A549 (cell line): ENCODE data around the gene ATP5F1C. TPM values are rescaled to one million over a fixed set of nuclear protein-coding genes. Genes with fewer than 3 reads are reported as not detected.
A peak's percentile ranks its signal among the peaks of the same experiment; 100 is the strongest.

Source experiments
- ATAC-seq, 2 experiments: fragments of 200-7000 bp in 1 of 2; fragments of >200 bp in 1 of 2; cut with Nextera tagmentation in 1 of 2; cut with Tn5 transposase in 1 of 2; 3 replicates each; pipeline versions ENCODE4 v1.8.0 to v1.9.1; 2018 to 2020; ENCODE audit warnings: mild to moderate bottlenecking in 1 of 2, moderate library complexity in 1 of 2
- CTCF ChIA-PET: fragments of 300-600 bp; sonication (Branson Sonifier 250); formaldehyde crosslinking; extraction: SDS; loops from one replicate; lab custom pipeline; 2021; ENCODE audit warnings: antibody characterized with exemption, inconsistent platforms; lab: Yijun Ruan, JAX
- POLR2A ChIA-PET: fragments of 350-600 bp; formaldehyde crosslinking; extraction: SDS; loops from one replicate; lab custom pipeline; 2021; ENCODE audit warnings: antibody characterized with exemption, inconsistent platforms; lab: Yijun Ruan, JAX
- DNase-seq, 2 experiments: peaks; one replicate each; pipeline versions ENCODE4 v3.0.0 to v3.0.0-alpha.2; 2011 to 2016; ENCODE audit warnings: low read depth in 1 of 2, low spot score in 1 of 2
- FAIRE-seq: peaks from 2 replicates; lab custom pipeline; 2011; peaks lifted over from hg19 to GRCh38; lab: Jason Lieb, UNC
- H3K27ac ChIP-seq, 2 experiments: fragments of >200 bp; sonication (Bioruptor Twin); formaldehyde crosslinking; 3 replicates each; pipeline ENCODE4 v1.5.1; 2016 to 2017
- H3K4me1 ChIP-seq: fragments of >200 bp; sonication (Bioruptor Twin); formaldehyde crosslinking; 3 replicates; pipeline ENCODE4 v1.6.1; 2016
- H3K4me2 ChIP-seq: fragments of >200 bp; sonication (Bioruptor Twin); formaldehyde crosslinking; 3 replicates; pipeline ENCODE4 v1.6.1; 2016
- H3K4me3 ChIP-seq: fragments of >200 bp; sonication (Bioruptor Twin); formaldehyde crosslinking; 3 replicates; pipeline ENCODE4 v1.5.1; 2016
- H3K9me3 ChIP-seq: fragments of >200 bp; sonication (Bioruptor Twin); formaldehyde crosslinking; 3 replicates; pipeline ENCODE4 v1.6.1; 2016
- CBX2 ChIP-seq: fragments of 200-600 bp; sonication (generic); IDR thresholded peaks from 2 replicates; pipeline ENCODE4 v1.6.1; 2016; ENCODE audit warnings: low read depth, mild to moderate bottlenecking, borderline replicate concordance
- CHD4 ChIP-seq: fragments of 200-600 bp; sonication (generic); IDR thresholded peaks from 2 replicates; pipeline ENCODE4 v1.6.1; 2016; ENCODE audit warnings: antibody characterized with exemption, mild to moderate bottlenecking, borderline replicate concordance
- CTCF ChIP-seq: fragments of >200 bp; sonication (Bioruptor Twin); formaldehyde crosslinking; IDR thresholded peaks from 3 replicates; pipeline ENCODE4 v1.5.1; 2016
- ESRRA ChIP-seq: fragments of 150-350 bp; IDR thresholded peaks from 2 replicates; pipeline ENCODE4 v1.6.1; 2014; ENCODE audit warnings: mild to moderate bottlenecking, low read length, borderline replicate concordance
- FOXS1 ChIP-seq: fragments of 250-450 bp; sonication (Bioruptor Pico); IDR thresholded peaks from 2 replicates; pipeline ENCODE4 v1.5.0; 2020; ENCODE audit warnings: mild to moderate bottlenecking, moderate library complexity
- HDAC2 ChIP-seq: fragments of 200-600 bp; sonication (generic); IDR thresholded peaks from 2 replicates; pipeline ENCODE4 v1.6.1; 2016
- HOXB5 ChIP-seq: fragments of 250-450 bp; sonication (Bioruptor Pico); IDR thresholded peaks from 2 replicates; pipeline ENCODE4 v1.5.0; 2020; ENCODE audit warnings: mild to moderate bottlenecking, moderate library complexity
- KDM1A ChIP-seq: fragments of 200-600 bp; sonication (generic); IDR thresholded peaks from 2 replicates; pipeline ENCODE4 v1.6.1; 2016; ENCODE audit warnings: low read depth, mild to moderate bottlenecking
- NPAS2 ChIP-seq: fragments of 250-450 bp; sonication (Bioruptor Pico); IDR thresholded peaks from 2 replicates; pipeline ENCODE4 v1.8.0; 2022; ENCODE audit warnings: mild to moderate bottlenecking, moderate library complexity, borderline replicate concordance
- RARB ChIP-seq: fragments of 250-450 bp; sonication (Bioruptor Pico); IDR thresholded peaks from 2 replicates; pipeline ENCODE4 v1.8.0; 2021; ENCODE audit warnings: mild to moderate bottlenecking, moderate library complexity
- TP53 ChIP-seq: fragments of 250-450 bp; sonication (Bioruptor Pico); IDR thresholded peaks from 2 replicates; pipeline ENCODE4 v1.5.0; 2021; ENCODE audit warnings: mild to moderate bottlenecking, moderate library complexity
- USF2 ChIP-seq: fragments of 450-650 bp; IDR thresholded peaks from 2 replicates; pipeline ENCODE4 v1.6.1; 2014; ENCODE audit warnings: antibody characterized with exemption
- ZFP36 ChIP-seq: fragments of 450-650 bp; IDR thresholded peaks from 2 replicates; pipeline ENCODE4 v1.6.1; 2014; ENCODE audit warnings: borderline replicate concordance; ENCODE audit not compliant: partially characterized antibody
- ZNF302 ChIP-seq: fragments of 250-450 bp; sonication (Bioruptor Pico); IDR thresholded peaks from 2 replicates; pipeline ENCODE4 v1.9.0; 2021; ENCODE audit warnings: inconsistent platforms, mild to moderate bottlenecking, moderate library complexity
- WGBS: methylation state at CpG from one replicate; pipeline ENCODE4 v1.1.6; 2017; ENCODE audit errors: missing lambda C conversion rate; 5-methylcytosine and 5-hydroxymethylcytosine counted together
- polyA plus RNA-seq, 4 experiments: library from polyadenylated mRNA; depleted of rRNA in 3 of 4; stranded (reverse); fragments of >200 nt; fragmentation: RNase III in 1 of 4; extraction: RNeasy Plus Mini Kit Qiagen cat#74134 plus additional on column Dnase treatment in 1 of 4; gene quantifications; 2 replicates in 3 of 4; 3 replicates in 1 of 4; pipeline ENCODE4 v1.2.3, GENCODE V29; 2011 to 2017
- TF ChIP-seq, protein P1 (sequence below): IDR thresholded peaks from 2 replicates; pipeline ENCODE4 v1.6.1; 2012
- TF ChIP-seq, protein P2 (sequence below): fragments of 250-450 bp; sonication (Bioruptor Pico); IDR thresholded peaks from 2 replicates; pipeline ENCODE4 v1.5.0; 2021; ENCODE audit warnings: mild to moderate bottlenecking, moderate library complexity, borderline replicate concordance
- TF ChIP-seq, protein P3 (sequence below): fragments of 200-600 bp; sonication (generic); IDR thresholded peaks from 2 replicates; pipeline ENCODE4 v1.6.1; 2016; ENCODE audit warnings: antibody characterized with exemption, mild to moderate bottlenecking, moderate library complexity

Gene ATP5F1C
- polyA plus RNA-seq, 2 of the 4 experiments (the other 2 are of a cell fraction): 447 to 532 TPM

DNA sequence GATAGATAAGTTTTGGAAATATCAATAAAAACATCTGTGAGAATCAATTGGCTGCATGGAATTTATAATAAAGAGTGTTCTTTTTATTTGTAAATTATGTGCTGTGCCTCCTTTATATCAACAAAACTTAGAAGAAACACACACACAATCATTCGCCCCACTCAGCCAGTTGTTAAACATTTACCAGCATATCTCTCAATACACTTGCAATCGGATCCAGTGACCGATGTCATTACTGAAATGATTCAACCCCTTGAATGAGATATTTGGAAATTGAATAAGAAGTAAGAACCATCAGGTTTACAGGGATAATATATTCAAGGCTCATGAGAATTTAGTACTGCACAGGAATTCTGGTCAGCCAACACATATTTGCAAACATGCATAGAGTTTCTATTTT is 65.9 kb downstream of the ATP5F1C start:
- POLR2A ChIA-PET: no interaction called here
- no peak for ATAC-seq

GRCh38 chr10:7855205-7855604 is 67.2 kb downstream of the ATP5F1C start:
- no peak for ATAC-seq

More for the DNA sequence above, 65.9 kb downstream of the ATP5F1C start:
- no peak overlapping the region for H3K4me3 ChIP-seq
- FAIRE-seq (no peak), DNase-seq (no peak)
- WGBS: 22% methylated on average over 3 of the region's 3 CpGs
- peak overlapping the region; percentile 15; the same call in 2 of the 3 replicates for H3K4me2 ChIP-seq
- H3K9me3 ChIP-seq: no peaks in the 10 kb centered on the region
- H3K4me1 ChIP-seq: peaks cover 28% of the 10 kb centered on the region
- CTCF ChIA-PET: interaction anchor here (1.6 kb wide), 1 partner anchor 328 kb away, joined by 4 read pairs; no protein-coding TSS in a partner anchor
- H3K27ac ChIP-seq: no peak overlapping the region
- TF ChIP-seq, protein P1, sequence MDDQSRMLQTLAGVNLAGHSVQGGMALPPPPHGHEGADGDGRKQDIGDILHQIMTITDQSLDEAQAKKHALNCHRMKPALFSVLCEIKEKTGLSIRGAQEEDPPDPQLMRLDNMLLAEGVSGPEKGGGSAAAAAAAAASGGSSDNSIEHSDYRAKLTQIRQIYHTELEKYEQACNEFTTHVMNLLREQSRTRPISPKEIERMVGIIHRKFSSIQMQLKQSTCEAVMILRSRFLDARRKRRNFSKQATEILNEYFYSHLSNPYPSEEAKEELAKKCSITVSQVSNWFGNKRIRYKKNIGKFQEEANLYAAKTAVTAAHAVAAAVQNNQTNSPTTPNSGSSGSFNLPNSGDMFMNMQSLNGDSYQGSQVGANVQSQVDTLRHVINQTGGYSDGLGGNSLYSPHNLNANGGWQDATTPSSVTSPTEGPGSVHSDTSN: no peak
- TF ChIP-seq CTCF: no peak
- TF ChIP-seq CBX2: no peak
- TF ChIP-seq FOXS1: no peak
- no peak for TF ChIP-seq ESRRA
- TF ChIP-seq ZNF302 (CRISPR knock-in tag): no peak
- no peak for TF ChIP-seq KDM1A
- TF ChIP-seq, all 56 proteins: peak for 0

More at GRCh38 chr10:7855205-7855604, 67.2 kb downstream of the ATP5F1C start:
- 94% methylated on average over 4 of the region's 4 CpGs for WGBS
- no peak for DNase-seq
- Histone ChIP-seq H3K4me2 (no peak overlapping the region), H3K9me3 (peaks cover 6% of the 10 kb centered on the region; the same call in 1 of the 3 replicates), H3K4me1 (peaks cover 28% of the 10 kb centered on the region), H3K27ac (no peak overlapping the region), H3K4me3 (no peak overlapping the region)
- CTCF ChIA-PET: interaction anchor here (0.6 to 0.7 kb wide), 2 partner anchors 168 to 217 kb away, joined by 3 to 5 read pairs; no protein-coding TSS in a partner anchor
- no peak for FAIRE-seq
- POLR2A ChIA-PET: no interaction called here
- TF ChIP-seq TP53 (no peak), RARB (CRISPR knock-in tag) (no peak), ZFP36 (no peak), CHD4 (no peak), USF2 (no peak), CBX2 (no peak), HDAC2 (no peak), HOXB5 (CRISPR knock-in tag) (no peak), NPAS2 (no peak)
- TF ChIP-seq, protein P2, sequence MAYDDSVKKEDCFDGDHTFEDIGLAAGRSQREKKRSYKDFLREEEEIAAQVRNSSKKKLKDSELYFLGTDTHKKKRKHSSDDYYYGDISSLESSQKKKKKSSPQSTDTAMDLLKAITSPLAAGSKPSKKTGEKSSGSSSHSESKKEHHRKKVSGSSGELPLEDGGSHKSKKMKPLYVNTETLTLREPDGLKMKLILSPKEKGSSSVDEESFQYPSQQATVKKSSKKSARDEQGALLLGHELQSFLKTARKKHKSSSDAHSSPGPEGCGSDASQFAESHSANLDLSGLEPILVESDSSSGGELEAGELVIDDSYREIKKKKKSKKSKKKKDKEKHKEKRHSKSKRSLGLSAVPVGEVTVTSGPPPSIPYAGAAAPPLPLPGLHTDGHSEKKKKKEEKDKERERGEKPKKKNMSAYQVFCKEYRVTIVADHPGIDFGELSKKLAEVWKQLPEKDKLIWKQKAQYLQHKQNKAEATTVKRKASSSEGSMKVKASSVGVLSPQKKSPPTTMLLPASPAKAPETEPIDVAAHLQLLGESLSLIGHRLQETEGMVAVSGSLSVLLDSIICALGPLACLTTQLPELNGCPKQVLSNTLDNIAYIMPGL: no peak
- TF ChIP-seq, protein P3, sequence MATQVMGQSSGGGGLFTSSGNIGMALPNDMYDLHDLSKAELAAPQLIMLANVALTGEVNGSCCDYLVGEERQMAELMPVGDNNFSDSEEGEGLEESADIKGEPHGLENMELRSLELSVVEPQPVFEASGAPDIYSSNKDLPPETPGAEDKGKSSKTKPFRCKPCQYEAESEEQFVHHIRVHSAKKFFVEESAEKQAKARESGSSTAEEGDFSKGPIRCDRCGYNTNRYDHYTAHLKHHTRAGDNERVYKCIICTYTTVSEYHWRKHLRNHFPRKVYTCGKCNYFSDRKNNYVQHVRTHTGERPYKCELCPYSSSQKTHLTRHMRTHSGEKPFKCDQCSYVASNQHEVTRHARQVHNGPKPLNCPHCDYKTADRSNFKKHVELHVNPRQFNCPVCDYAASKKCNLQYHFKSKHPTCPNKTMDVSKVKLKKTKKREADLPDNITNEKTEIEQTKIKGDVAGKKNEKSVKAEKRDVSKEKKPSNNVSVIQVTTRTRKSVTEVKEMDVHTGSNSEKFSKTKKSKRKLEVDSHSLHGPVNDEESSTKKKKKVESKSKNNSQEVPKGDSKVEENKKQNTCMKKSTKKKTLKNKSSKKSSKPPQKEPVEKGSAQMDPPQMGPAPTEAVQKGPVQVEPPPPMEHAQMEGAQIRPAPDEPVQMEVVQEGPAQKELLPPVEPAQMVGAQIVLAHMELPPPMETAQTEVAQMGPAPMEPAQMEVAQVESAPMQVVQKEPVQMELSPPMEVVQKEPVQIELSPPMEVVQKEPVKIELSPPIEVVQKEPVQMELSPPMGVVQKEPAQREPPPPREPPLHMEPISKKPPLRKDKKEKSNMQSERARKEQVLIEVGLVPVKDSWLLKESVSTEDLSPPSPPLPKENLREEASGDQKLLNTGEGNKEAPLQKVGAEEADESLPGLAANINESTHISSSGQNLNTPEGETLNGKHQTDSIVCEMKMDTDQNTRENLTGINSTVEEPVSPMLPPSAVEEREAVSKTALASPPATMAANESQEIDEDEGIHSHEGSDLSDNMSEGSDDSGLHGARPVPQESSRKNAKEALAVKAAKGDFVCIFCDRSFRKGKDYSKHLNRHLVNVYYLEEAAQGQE: no peak
